NB4 (cell line): Measurements from ENCODE around the gene PCNX4.

Source experiments
- DNase-seq: peaks from one replicate; pipeline ENCODE4 v3.0.0; 2010; ENCODE audit warnings: low read depth
- H3K4me3 ChIP-seq: one replicate; pipeline ENCODE4 v1.5.1; 2011; ENCODE audit warnings: mild to moderate bottlenecking, low read depth, low read length, moderate library complexity
- CTCF ChIP-seq: IDR thresholded peaks from one replicate; pipeline ENCODE4 v1.5.1; 2012; ENCODE audit warnings: low read depth, low read length
- MYC ChIP-seq: IDR thresholded peaks from 2 replicates; pipeline ENCODE4 v1.6.1; 2011; ENCODE audit warnings: low read depth, low read length
- POLR2A ChIP-seq: IDR thresholded peaks from 2 replicates; pipeline ENCODE4 v1.6.1; 2011; ENCODE audit warnings: mild to moderate bottlenecking; ENCODE audit not compliant: insufficient read length; ENCODE audit errors: extremely low read depth
- TF ChIP-seq, protein P1 (sequence below): IDR thresholded peaks from 2 replicates; pipeline ENCODE4 v1.6.1; 2011; ENCODE audit warnings: low read depth, low read length

The PCNX4 gene

DNA sequence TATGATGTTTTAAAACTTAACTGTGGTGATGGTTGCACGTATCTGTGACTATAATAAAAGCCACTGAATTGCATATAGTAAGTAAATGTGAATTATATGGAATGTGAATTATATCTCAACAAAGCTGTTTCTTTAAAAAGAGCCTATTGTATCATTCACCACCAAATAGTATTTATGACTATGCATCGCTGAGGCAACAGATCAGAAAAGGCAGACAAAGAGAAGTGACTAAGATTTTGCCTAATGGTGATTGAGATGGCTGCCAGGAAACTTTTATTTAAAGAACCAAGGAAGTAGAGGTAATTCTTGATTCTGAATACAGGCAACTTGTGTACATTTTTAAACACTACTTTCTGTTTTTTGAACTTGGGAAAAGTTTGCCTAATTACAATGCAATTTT lies 41.8 kb downstream of the PCNX4 start:
- no peak overlapping the region for H3K4me3 ChIP-seq
- TF ChIP-seq POLR2A (no peak), CTCF (no peak)
- TF ChIP-seq, protein P1, sequence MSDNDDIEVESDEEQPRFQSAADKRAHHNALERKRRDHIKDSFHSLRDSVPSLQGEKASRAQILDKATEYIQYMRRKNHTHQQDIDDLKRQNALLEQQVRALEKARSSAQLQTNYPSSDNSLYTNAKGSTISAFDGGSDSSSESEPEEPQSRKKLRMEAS = no peak
- no peak for DNase-seq

DNA sequence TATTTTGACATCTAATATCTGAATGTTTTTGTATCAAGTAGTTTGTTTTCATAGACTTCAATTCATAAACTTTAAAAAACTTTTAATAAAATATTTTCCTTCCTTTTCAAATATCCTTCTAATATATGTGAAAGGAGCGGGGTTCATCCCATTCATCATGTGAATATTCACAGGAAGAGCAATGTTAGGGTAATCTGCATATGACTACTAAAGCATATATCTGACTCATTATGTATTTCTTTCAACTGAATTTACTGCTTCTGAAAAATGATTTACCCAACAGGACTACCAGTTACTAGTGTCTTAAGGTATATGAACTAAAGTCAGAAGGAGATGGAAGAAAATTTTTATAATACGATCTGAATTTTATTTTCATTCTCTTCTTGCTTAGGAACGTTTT lies 43.0 kb downstream of the PCNX4 start:
- no peak for DNase-seq
- no peak overlapping the region for H3K4me3 ChIP-seq
- no peak for TF ChIP-seq MYC
- TF ChIP-seq, protein P1 = no peak
- no peak for TF ChIP-seq POLR2A
- TF ChIP-seq CTCF = no peak

DNA sequence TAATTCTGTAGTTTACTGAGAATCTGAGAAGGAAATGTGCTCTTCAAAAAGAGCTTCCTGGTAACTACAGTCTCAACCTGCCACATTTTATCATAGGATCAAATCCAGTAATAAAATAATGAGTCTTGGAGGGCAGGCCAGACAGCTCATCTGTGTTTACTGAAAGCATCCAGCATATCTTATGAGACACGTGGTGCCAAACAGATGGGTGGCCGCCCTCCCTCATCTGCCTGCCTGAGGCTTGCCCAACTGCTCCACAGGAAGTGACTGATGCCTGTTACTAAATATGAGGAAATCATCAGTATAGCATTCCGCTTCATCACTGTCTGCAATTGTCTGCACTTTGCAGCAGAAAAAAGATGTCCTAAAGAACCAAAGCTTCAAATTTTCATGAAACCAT lies 60.0 kb downstream of the PCNX4 start:
- H3K4me3 ChIP-seq = no peak overlapping the region
- TF ChIP-seq MYC (peak; percentile 97), POLR2A (no peak), CTCF (no peak)
- TF ChIP-seq, protein P1 = peak; percentile 99
- peak; percentile 94 for DNase-seq

DNA sequence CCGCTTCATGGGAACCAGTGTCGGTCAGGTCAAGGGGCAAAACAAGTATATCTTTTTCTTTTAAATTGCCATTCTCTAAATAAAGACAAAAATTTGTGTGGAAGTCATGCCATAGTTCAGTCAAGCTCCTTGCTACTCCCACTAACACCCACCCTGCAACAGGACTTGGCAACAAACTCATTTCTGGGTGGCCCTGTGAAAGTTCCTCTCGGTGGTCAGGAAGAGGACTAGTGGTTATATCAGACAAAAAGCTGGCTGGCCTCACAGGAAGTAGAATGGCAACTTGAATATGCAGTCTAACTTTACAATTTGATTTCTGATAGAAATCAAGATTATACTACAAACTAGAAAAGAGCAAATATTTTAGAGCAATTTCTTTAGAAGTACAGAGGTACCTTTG lies 62.3 kb downstream of the PCNX4 start:
- no peak overlapping the region for H3K4me3 ChIP-seq
- peak; percentile 74 for DNase-seq
- TF ChIP-seq, protein P1 = no peak
- no peak for TF ChIP-seq POLR2A
- no peak for TF ChIP-seq CTCF
- TF ChIP-seq MYC = no peak

- H3K4me3 ChIP-seq = no peak overlapping the region
- peak; percentile 36 for DNase-seq
- TF ChIP-seq, protein P1 = no peak
- TF ChIP-seq CTCF (no peak), MYC (no peak), POLR2A (no peak)
Observed at GRCh38 chr14:60154671-60155070, 62.9 kb downstream of the PCNX4 start.

- TF ChIP-seq, protein P1 = no peak
- TF ChIP-seq POLR2A (no peak), MYC (no peak), CTCF (no peak)
- H3K4me3 ChIP-seq = no peak overlapping the region
- no peak for DNase-seq
Observed at GRCh38 chr14:60160422-60160821, 68.7 kb downstream of the PCNX4 start.
